ENCODE measurements around the gene MMP24. TPM values are rescaled to one million over a fixed set of nuclear protein-coding genes. Genes with fewer than 3 reads are reported as not detected.

Gene MMP24
- total RNA-seq, 1 donor from 2014 or later, result 0.05 TPM

GRCh38 chr20:35320396-35321126 is 94.1 kb downstream of the MMP24 start:
- Mint-ChIP-seq H3K4me1 (ENCODE audit: low read depth) (peaks cover 34% of the 10 kb centered on the region), H3K27ac (no peak overlapping the region)
- intact Hi-C loops (cut with micrococcal nuclease), result no loop called here

DNA sequence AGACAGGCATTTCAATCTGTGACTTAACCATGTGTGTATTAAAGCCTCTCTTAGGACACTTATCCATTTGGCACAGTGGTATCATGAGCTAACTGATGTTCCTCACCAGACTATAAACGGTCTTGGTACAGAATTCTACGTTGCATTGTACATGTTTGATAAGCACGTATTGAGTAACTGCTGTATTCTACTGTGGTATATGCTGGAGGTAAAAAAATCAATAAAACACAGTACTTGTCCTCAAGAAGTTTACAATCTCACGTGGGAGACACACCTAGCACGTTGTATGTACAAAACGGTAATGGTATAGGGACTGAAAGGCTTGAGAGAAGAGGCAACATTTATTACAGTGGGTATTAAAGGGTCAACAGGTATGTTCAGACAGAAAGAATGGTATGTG is 98.9 kb downstream of the MMP24 start:
- Mint-ChIP-seq H3K27me3 (ENCODE audit: insufficient read depth) (no peaks in the 10 kb centered on the region), H3K9me3 (no peaks in the 10 kb centered on the region), H3K36me3 (ENCODE audit: low read depth) (peaks cover 6% of the 10 kb centered on the region), H3K4me3 (no peak overlapping the region), H3K4me1 (ENCODE audit: low read depth) (peaks cover 44% of the 10 kb centered on the region), H3K27ac (peak overlapping the region; percentile 1)
- intact Hi-C loops (cut with micrococcal nuclease), result no loop called here
- DNase-seq (ENCODE audit: low spot score), result no peak

More at GRCh38 chr20:35320396-35321126, 94.1 kb downstream of the MMP24 start:
- Mint-ChIP-seq H3K27me3 (ENCODE audit: insufficient read depth) (no peaks in the 10 kb centered on the region), H3K4me3 (no peak overlapping the region), H3K9me3 (no peaks in the 10 kb centered on the region), H3K36me3 (ENCODE audit: low read depth) (peaks cover 2% of the 10 kb centered on the region)
- no peak for DNase-seq (ENCODE audit: low spot score)

DNA sequence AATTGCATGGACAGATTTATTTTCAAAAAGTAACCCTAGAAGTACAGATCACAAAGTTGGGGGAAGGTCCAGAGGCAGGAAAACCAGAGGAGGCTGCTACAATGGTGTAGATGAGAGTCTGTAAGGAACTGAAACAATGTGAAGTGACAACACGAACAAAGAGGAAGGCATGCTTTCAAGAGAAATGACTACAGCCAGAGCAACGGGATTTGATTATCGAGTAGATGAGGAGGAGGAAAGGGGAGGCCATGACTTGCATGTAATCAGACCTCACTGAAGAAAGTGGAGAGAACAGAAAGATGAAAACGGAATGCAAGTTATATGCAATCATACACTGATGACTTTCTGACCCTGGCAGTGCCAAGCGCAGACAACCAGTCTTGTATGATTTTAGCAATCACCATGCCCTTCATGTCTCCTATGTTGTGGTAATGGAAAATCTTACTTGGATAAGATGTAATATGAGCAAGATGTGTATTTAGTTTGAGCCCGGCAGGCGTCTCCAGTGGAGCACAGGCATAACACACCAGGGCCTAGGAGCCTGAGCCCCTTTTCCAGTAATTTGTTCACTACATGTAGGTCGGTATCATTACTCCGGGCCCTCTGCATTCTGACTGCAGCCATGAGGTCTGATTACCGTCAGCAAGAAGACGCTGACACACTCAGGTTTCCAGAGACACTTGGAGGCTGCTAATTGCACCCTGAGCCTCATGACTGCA is 99.7 kb downstream of the MMP24 start:
- Mint-ChIP-seq H3K4me1 (ENCODE audit: low read depth) (peaks cover 52% of the 10 kb centered on the region), H3K27me3 (ENCODE audit: insufficient read depth) (no peaks in the 10 kb centered on the region), H3K9me3 (no peaks in the 10 kb centered on the region), H3K4me3 (no peak overlapping the region), H3K36me3 (ENCODE audit: low read depth) (peaks cover 6% of the 10 kb centered on the region), H3K27ac (peak overlapping the region; percentile 54)
- intact Hi-C loops (cut with micrococcal nuclease), result no loop called here
- DNase-seq (ENCODE audit: low spot score), result no peak

Other genes with a start within 250 kb of the MMP24 start
- gene TRPC4AP, start 133.9 kb upstream of the MMP24 start, total RNA-seq, result 53.9 and 54.0 TPM in 2 replicates
- gene EDEM2, start 79.4 kb upstream of the MMP24 start, total RNA-seq, result 19.9 and 21.9 TPM in 2 replicates
- 0.75 and 0.78 TPM in 2 replicates for gene PROCR, start 54.6 kb upstream of the MMP24 start, total RNA-seq
- 25.0 and 27.0 TPM in 2 replicates for gene MMP24OS, start 51.4 kb downstream of the MMP24 start, total RNA-seq
- 232 TPM in 2 replicates for gene EIF6, start 58.1 kb downstream of the MMP24 start, total RNA-seq
- gene FAM83C, start 65.7 kb downstream of the MMP24 start, total RNA-seq, result not detected in 2 replicates
- gene UQCC1, start 185.3 kb downstream of the MMP24 start, total RNA-seq, result 55.1 and 55.8 TPM in 2 replicates
- not detected in 2 replicates for gene GDF5, start 211.5 kb downstream of the MMP24 start, total RNA-seq
- gene CEP250, start 228.9 kb downstream of the MMP24 start, total RNA-seq, result 44.4 and 45.6 TPM in 2 replicates